T follicular helper cell (primary cell): Measurements from ENCODE around the gene CTIF.

Experiments used
- DNase-seq: peaks from one replicate; pipeline ENCODE4 v3.0.0-alpha.2; 2020; ENCODE audit warnings: low read depth

Gene CTIF

DNA sequence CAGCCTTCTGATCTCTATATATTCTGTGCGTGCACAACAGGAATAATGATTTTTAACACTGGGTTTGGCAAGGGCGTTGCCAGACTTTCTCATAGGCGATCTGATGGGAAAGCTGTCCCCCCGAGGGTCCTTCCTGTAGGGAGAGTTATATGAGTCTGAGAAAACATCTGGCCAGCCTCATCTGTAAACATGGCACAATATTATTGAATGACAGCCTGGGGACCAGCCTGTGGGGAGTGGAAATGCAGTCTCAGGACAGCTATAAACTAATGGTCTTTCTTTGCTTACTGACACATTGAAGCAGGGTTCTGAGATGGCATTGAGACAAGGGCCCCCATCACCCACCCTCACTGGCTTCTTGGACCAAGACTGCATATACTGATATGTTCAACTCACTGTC lies 62.5 kb downstream of the CTIF start:
- DNase-seq, result no peak

DNA sequence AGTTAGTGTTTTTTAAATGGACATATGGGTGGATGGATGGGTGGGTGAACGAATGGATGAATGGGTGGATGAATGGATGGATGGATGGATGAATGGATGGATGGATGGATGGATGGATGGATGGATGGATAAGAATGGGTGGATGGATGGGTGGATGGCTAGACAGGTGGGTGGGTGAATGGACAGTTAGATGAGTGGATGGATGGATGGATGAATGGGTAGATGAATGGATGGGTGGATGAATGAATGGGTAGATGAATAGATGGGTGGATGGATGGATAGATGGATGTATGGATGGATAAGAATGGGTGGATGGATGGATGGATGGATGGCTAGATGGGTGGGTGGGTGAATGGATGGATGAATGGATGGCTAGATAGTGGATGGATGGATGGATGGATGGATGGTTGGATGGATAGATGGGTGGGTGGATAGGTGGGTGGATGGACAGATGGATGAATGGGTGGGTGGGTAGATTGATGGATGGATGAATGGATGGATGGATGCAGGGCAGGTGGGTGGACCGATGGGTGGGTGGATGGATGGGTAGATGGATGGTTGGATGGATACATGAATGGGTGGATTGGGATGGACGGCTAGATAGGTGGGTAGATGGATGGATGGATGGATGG lies 64.0 kb downstream of the CTIF start:
- DNase-seq, result no peak

DNA sequence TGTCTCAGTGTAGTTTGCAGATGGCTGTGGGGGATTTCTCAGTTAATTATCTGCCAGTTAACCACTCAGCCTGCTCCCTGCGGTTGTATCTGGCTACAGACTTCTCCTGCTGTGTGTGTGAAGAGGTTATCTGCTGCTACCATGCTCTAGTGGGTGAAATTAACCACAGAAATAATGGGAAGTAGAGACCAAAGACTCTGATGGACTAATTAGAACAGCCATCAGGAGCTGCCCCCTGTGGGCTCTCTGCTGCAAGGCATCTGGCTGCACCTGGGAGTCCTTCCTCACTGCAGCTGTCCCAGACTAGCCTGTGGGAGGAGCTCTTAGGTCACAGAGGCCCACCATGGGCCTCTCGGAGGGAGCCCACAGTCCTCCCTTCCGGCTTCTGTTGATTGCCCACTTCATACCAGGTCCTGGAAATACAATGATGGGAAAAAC lies 66.6 kb downstream of the CTIF start:
- no peak for DNase-seq

DNA sequence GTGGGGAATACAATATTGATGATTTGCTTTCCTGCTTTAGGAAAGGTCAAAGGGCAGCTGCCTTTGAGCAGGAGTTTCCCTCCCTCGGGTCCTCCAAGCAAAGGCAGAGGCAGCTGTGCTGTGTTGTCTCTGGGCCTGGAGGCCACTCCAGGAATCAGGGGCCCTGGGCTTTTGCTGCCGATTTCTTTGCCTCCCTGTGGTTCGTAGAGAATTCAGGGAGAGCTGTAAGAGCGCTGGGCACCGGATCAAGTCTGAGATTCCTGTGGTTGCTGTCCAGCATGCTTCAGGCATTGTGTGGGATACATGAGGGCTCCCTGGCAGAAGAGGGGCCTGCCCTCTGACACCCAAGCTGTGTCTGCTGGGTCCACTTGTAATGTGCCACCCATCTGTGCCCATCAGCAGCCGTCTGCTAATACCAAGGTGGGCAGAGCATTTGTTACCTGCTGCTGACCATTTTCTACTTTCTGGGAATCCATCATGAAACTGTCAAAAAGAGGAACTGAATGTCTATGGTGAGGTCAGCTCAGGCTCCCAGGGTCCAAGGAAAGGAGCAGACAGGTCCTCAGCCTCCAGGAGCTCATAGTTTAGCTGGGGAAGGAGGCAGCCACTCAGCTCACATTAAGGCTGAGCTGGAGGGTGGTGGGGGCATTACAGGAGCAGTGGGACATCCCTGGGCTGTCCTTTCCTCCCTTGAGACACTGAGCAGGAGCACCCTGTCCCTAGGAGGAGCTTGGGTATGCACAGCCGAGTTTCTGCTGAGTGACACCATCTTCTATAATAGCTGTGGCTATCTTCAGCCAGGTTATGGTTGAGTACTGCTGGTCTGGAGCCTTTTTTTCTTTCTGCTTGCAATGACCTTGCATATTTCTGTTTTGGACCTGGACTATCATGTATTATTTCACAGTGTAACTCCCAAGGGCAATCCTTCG lies 68.5 kb downstream of the CTIF start:
- no peak for DNase-seq

DNA sequence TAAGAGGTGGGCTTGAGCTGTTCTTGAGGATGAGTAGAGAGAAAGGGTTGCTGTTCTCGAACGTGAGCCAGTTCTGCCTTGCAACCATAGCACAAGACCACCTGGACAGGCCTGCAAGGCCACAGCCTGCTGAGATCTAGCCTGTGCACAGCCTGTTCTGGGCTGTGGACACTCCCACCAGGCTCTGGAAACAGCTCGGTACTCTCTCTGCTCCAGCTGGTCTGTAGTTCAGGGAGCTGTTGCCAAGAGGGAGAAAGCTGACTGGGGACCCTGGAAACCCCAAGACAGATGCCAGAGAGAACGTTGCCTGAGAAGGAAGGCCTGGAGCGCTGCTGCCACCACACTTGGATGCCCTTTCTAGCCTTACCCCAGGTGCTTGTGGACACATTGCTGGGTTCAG lies 69.8 kb downstream of the CTIF start:
- no peak for DNase-seq

DNA sequence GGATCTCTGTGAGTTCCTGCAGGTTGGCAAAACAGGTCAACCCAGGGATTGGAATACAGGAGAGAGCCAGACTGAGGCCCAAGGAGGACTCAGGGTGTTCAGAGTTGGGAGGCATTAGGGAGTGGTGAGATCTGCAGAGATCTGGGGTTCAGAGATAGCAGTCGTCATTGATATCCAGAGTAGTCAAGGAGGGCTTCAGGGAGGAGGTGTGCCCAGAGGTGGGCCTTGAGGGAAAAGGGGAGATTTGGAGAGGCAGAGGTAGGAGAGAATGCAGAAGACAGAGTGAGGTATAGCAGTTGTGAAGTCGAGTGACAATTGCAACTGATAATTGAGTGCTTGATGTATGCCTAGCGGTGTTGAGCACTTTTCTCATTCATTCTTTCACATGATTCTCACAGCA lies 70.3 kb downstream of the CTIF start:
- DNase-seq, result no peak

DNA sequence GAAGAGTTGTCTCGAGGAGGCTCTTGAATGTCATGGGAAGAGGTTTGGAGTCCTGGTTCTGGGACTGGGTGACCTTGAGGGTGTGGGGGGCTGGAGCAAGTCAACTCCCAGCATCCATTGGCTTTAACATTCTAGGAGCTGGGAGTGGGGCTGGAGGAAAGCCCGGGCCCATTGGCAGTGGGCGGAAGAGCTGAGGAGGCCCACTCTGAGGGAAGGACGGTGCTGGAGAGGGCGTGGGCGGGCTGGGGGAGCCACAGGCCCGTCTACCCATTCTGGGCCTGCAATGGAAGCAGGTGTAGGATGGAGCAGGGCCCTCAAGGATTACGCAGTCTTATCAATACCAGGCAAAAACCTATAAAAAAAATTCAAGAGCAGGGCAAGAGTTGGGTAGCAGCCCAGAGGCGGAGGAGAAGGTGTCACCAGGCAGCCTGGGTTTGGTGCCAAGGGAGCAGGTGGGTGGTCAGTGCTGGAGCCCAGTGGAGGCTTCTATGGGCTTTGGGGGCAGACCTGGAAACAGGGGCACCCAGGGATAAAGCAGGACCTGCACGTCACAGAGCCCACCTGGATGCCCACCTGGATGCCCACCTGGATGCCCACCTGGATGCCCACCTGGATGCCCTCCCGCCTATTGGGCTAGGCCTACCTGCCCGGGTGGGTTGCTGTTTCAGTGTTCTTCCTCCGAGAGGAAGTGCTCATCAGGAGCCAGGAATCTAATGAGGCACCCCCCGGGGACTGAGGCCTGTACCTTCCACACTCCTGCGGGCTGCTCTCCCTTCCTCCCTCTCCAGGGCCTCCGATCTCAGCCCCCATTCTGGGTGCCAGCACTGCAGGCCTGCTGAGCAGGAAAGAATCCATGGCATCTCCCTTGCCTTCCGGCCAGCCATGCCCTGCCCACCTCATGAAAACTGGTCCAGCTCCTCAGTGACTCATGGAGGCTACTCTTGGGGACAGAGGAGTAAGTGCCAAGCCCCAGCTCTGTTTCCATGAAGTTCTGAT lies 71.3 kb downstream of the CTIF start:
- no peak for DNase-seq

DNA sequence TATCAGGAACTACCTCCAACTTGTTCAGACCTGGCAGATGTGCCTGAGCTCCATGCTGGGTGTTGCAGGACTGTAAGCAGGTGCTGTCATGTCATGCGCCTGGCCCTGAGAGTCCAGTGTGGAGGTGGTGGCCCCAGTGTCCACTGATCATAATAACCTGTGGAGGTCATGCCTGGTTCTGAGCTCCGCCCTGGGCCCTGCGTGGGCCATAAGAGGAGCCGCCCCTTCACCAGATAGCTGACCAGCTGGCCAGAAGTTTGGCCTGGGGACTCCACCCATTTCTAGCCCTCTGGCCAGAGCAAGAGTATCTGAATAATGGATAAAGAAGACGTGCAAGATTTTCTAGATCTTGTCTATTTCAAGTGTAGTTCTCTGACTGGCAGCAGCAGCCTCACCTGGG lies 72.4 kb downstream of the CTIF start:
- DNase-seq, result no peak

DNA sequence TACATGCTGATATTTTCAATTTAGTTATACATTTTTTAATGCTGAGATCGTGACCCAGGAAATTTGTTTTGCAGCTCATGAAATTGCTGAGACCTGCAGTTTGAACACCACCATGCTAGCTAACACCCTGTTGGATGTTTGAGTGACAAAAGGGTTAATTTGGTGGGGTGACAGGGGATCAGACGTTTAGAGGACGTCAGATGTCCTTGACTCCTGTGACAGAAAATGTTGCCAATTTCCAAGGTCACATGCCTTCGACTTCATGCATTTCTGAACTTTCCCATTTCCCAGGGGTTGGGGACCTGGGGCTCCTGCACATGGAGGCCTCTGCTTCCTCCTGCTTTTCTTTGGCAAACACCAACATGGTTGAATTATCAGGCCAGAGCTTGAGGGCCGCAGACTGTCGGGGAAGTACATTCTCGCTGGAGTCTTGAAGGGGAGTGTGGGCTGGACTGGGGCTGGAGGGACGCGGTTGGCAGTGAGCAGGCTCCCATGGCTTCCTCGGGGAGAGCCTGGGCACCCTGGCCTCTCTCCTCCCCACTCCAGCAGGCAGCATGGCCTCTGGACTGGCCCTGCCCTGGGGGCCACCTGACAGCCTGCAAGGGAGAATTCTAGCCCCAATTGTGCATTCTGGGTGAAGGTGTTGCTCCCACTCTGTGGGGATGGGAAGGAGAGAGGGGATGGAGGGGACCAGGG lies 73.1 kb downstream of the CTIF start:
- no peak for DNase-seq

DNA sequence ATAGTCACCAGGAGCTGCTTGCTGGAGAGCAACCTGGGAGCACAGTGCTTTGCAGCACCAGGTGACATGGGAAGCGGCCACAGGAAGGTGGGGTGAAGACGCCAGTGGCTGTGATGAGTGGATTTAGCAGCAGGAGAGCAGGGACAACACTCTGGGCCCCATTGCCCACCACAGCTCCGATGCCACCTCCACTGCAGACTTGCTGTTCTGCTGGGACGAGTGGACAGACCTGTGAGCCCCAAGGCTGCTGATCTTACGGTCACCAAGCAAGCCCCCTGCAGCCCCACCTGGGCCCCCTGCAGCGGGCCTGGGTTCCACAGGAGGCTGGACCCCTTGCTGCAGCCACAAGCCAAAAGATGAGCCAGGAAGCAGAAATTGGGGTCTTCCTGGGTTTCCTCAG lies 73.7 kb downstream of the CTIF start:
- DNase-seq, result no peak

DNA sequence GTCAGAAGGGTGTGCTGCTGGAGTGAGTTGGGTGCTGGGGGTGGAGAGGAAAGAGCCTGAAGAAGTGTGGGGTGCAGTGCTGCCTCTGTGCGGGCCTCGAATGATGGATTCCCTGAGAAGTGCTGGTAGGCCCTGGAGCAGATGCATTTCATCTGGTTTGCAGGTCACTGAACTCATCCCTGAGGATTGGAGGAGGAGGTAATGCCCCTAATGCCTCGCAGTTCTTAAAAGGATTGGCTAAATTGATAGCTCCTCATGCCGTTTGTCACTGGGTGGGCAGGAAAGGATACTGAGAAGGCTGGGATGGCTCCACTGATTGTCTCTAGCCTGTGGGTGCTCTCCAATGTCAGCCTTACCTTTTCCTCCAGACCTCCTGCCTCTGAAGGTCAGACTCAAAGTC lies 74.1 kb downstream of the CTIF start:
- DNase-seq, result no peak

DNA sequence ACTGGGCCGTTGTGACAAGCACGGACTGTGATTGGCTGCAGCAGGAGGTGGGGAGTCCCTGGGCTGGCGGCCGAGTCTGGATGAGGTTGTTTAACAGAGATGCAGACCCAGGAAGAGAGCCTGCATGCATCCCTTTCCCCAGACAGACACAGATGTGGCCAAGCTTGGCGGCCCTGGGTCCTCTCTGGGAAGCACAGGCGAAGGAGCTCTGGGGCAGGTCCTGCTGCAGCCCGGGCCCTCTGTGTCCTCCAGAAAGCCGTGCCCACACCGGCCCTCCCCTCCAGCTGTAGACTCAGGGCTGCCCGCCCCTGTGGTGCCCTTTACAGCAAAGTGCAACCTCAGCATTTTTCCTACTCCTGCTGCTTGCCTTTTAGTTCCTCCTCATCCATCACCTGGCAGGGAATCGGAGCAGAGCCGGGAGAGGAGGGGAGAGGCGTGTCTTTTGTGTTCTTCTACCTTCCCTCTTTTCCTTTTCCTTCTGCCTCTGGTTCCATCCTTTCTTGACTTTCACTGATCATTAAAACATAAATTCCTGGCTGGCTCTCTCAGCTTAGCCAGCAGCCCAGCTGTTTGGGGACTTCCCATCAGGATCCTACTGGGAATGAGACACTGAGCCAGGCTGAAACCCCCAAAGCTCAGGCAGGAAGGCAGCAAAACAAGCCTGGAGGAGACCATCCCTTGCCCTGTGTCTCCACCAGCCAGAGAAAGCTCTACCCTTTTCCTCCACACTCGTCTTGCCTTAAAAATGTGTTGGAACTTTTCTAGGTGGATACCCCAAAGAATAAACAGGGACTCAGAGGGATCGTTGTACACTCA lies 75.0 kb downstream of the CTIF start:
- DNase-seq, result no peak

DNA sequence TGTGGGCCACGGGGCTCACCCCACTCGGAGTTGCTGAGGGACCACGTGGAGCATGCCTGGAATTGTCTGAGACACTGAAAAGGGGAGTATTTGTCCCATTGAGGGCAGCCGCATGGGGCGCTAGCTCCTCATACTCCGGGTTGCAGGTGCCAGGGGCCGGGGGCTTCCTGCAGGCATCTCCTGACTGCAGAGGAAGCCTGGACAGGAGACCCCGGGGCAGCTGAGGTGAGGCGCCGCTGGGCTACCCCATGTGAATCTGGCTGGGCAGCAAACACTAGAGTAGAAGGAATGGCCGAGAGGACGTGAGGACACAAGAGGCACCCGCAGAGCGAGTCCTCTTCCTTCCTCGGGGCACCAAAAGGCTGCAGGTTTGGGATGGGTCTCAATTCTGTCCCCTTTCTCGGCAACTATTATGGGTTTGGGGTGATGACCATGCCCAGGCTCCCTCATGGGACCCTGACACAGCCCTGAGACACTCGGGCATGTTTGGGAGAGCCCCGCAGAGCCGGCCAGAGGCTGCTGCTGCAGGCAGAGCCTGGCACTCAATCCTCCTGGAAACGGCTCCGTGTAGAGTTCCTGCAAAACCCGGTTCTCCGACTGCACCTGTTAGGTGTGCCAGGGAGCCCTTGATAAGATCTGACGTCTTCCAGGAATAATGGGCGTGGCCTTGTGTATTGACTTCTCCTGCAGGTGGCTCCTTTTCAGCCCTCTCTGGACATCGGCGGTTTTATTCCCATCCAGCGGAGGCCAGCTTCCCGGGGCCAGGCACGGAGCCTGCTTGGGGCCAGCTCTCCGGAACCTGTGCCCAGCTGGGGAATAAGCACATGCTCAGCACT lies 77.0 kb downstream of the CTIF start:
- no peak for DNase-seq

DNA sequence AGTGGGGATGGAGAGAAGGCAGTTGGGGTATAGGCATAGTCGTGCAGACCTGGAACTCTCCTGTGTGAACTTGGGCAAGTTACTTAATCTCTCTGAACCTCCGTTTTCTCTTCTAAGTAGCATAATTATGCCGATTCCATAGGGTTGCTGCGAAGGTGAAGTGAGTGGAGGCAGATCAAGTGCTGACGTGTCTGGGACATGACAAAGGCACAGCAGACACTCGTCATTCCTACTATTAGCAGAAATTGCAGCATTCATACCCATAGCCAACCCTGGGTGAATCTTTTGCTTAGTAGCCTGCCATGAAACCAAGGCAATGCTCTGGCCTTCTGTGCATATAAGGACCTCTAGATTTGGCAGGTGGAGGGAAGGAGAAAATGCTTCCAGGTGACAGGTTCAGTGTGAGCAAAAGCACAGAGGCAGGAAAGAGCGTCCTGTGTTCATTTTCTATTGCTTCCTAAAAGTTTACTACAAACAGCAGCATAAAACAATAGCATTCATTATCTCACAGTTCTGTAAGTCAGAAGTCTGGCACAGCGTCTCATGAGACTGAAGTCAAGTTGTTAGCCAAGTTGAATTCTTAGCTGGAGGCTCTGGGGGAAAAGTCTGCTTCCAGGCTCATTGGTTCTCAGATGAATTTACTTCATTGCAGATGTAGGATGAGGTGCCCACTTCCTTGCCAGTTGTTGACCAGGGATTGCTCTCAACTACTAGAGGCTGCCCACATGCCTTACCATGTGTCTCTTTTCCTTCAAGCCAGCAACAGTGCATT lies 77.8 kb downstream of the CTIF start:
- DNase-seq, result no peak

DNA sequence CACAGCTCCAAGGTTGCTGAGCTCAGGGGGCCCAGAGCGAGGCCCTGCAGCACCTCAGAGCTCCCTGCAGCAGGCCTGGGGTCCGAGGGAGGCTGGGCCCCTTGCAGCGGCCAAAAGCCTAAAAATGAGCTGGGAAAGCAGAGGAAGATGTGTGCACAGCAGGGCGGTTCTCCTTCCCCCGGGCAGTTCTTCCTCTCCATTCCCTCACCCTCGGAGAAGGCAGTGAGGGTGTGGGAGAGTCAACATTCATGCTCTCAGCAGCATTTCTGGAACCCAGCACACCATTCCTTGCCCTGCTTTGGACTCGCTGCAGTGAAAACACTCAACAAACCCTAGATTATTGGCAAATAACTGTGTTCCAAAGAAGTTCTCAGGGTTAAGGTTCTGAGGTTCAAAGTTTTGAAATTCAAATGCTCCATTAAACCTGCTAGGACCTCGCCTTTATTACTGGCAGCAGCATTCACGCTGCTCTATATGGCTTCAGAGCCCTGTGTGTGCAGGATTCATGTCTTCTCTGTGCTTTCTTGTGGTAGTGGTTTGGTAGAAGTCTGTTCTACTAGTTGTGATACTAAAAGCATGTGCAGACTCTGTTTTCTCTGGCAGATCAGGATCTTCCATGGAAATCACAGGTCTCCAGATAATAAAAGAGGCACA lies 79.1 kb downstream of the CTIF start:
- DNase-seq, result no peak

DNA sequence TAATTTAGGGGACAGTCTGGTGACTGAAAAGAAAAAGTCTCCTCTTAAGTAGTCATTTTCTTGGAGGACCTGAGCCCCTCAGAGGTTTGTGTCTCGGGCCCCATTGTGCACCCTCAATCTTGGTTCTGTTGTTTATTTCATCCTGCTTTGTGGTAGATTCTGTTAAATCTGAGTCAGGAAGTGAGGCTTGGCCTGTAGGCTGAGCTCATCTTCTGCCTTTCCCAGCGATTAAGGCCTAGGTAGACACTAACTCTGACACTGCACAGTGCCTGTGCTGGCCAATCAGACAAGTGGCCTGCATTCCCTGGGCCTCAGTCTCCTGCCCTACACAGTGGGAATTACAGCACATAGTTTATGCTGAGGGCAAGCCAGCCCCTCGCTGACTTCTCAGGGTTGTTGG lies 80.2 kb downstream of the CTIF start:
- DNase-seq, result no peak

DNA sequence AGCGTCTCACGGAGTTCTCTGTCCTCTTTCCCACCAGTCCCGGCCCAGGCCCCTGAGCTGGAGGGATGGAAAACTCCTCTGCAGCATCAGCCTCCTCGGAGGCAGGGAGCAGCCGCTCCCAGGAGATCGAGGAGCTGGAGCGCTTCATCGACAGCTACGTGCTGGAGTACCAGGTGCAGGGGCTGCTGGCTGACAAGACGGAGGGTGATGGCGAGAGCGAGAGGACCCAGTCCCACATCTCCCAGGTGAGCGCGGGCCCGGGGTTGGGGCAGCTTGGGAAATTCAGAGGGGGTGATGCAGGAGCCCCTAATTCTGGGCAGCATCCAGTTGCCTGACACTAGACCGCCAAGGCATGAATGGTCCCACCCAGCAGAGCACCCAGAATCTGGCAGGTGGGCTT lies 80.7 kb downstream of the CTIF start:
- no peak for DNase-seq

DNA sequence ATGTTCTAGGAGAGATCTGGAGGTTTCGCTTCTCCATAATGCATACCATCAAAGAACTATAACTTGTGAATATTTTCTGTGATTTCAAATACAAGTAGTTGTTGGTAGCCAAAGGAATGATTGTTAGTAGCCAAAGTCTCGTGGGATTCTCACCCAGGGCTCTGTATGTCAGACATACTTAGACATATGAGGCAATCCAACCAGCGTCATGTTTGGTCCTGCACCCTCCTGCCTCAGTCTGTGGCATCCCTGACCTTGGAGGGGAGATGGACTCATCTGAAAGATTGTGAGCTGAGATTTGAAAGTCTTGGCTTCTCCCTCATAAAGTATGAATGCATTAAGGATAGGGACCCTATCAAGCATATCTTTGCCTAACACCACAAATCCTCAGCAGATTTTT lies 81.2 kb downstream of the CTIF start:
- no peak for DNase-seq

DNA sequence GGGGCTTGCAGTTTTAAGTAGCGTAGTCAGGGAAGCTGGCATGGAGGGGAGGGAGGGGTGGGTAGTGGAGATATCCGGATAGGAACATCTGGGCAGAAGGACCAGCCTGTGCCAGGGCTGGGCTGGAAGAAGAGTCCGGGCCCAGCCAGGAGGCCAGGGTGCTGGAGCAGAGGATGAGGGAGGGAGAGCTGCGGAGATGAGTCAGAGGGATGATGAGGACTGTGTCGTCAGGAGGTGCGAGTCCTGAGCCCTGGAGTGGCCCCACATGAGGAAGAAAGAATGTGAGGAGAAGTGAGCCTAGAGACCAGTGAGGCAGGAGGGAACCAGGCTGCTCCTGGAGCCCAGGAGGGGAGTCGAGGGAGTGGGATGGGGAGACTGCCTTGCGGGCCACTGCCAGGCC lies 82.4 kb downstream of the CTIF start:
- no peak for DNase-seq
